Psoas muscle (tissue), 8 donors: ENCODE data around the gene MYO15B. TPM values are rescaled to one million over a fixed set of nuclear protein-coding genes. Genes with fewer than 3 reads are reported as not detected.
"Not testable (repeated sequence)": the region's sequence is repeated elsewhere in the genome, so short reads cannot be mapped to it uniquely, and the experiment has no call there.

Experiments
- ATAC-seq, 4 donors: fragments of 200-7000 bp; cut with Tn5 transposase; one replicate each; pipeline ENCODE4 v1.9.1; 2020; ENCODE audit warnings: moderate library complexity in 3 of 4, mild to moderate bottlenecking in 2 of 4
- DNase-seq, 2 donors: peaks; one replicate each; pipeline ENCODE4 v3.0.0-alpha.2; 2020
- H3K27ac ChIP-seq: fragments of 200-600 bp; one replicate; pipeline ENCODE4 v1.8.0; 2022
- H3K27me3 ChIP-seq, 3 donors: fragments of 200-600 bp in 1 of 3; one replicate each; pipeline versions ENCODE4 v1.6.1 to v1.8.0; 2013 to 2022; ENCODE audit warnings: low read length in 2 of 3, mild to moderate bottlenecking in 2 of 3, moderate library complexity in 1 of 3; ENCODE audit not compliant: insufficient read depth in 3 of 3
- H3K36me3 ChIP-seq, 2 donors: fragments of 200-600 bp in 1 of 2; one replicate each; pipeline versions ENCODE4 v1.6.1 to v1.8.0; 2013 to 2022; ENCODE audit warnings: low read depth in 1 of 2, mild to moderate bottlenecking in 1 of 2, moderate library complexity in 1 of 2; ENCODE audit not compliant: insufficient read depth in 1 of 2
- H3K4me1 ChIP-seq: fragments of 200-600 bp; one replicate; pipeline ENCODE4 v1.8.0; 2022
- H3K4me3 ChIP-seq: fragments of 200-600 bp; one replicate; pipeline ENCODE4 v1.8.0; 2022; ENCODE audit warnings: mild to moderate bottlenecking
- H3K9me3 ChIP-seq: fragments of 200-600 bp; one replicate; pipeline ENCODE4 v1.8.0; 2022
- WGBS, 3 donors: extraction: QIAGEN DNeasy Blood & Tissue Kit; methylation state at CpG; one replicate each; pipeline versions ENCODE4 v1.1.6 to v1.1.7; 2013; 5-methylcytosine and 5-hydroxymethylcytosine counted together
- intact Hi-C, 2 donors: fragments of 100-400 bp; cut with DNase I; formaldehyde crosslinking; loops; one replicate each; pipeline versions ENCODE4 v1.11.0 to v1.14.2; 2022
- polyA plus RNA-seq, 3 donors: library from polyadenylated mRNA; stranded (reverse); fragments of 200-250 nt; gene quantifications; one replicate each; pipeline ENCODE4 v1.2.3, GENCODE V29; 2013
- total RNA-seq, 4 donors: library from RNA; stranded (reverse); fragmentation: NEBNext Ultra II Directional in 2 of 4; extraction: Animal tissue kit (Norgen Biotek cat#: 25700) in 2 of 4; gene quantifications; one replicate each; pipeline versions ENCODE4 v1.2.1 to v1.2.4, GENCODE V29; 2021 to 2023
- TF ChIP-seq, protein P1 (sequence below): fragments of 200-600 bp; IDR thresholded peaks from one replicate; pipeline ENCODE4 v1.8.0; 2022; ENCODE audit warnings: antibody characterized with exemption
- donor health status: healthy with polysubstance abuse.
- donor health status: DM: no; HTN: no; CAD: no; lungs with moderate emphysema.
- donor health status: Bipolar disorder and iron deficiency.
- donor health status: healthy.
- donor health status: DM: yes; HTN: yes; CAD: no.
- donor health status: DM: no; HTN: no; CAD: no.
- donor health status: DM: no; HTN: no; CAD: no.
- donor health status: DM: yes; HTN: yes; CAD: no.

Gene MYO15B
- total and polyA plus RNA-seq, 7 donors, result 5.2 to 28.2 (median 16.7) TPM

- H3K4me3 ChIP-seq, result no peak overlapping the region
- H3K4me1 ChIP-seq, result peaks cover 46% of the 10 kb centered on the region
Observed at GRCh38 chr17:75637143-75637538, 49.5 kb downstream of the MYO15B start.

GRCh38 chr17:75637551-75637950 lies 50.0 kb downstream of the MYO15B start:
- Histone ChIP-seq H3K27me3 (no peaks in the 10 kb centered on the region), H3K36me3 (no peaks in the 10 kb centered on the region), H3K4me1 (peaks cover 43% of the 10 kb centered on the region), H3K9me3 (no peaks in the 10 kb centered on the region), H3K27ac (no peak overlapping the region), H3K4me3 (no peak overlapping the region)
- 91 to 94% (median 92%) methylated on average over 6 to 7 of the region's 7 CpGs for WGBS, 3 donors
- peak in 1 of 2 donors; percentile 11 for DNase-seq
- ATAC-seq, result no peak
- intact Hi-C loops, result no loop called here
- TF ChIP-seq, protein P1, sequence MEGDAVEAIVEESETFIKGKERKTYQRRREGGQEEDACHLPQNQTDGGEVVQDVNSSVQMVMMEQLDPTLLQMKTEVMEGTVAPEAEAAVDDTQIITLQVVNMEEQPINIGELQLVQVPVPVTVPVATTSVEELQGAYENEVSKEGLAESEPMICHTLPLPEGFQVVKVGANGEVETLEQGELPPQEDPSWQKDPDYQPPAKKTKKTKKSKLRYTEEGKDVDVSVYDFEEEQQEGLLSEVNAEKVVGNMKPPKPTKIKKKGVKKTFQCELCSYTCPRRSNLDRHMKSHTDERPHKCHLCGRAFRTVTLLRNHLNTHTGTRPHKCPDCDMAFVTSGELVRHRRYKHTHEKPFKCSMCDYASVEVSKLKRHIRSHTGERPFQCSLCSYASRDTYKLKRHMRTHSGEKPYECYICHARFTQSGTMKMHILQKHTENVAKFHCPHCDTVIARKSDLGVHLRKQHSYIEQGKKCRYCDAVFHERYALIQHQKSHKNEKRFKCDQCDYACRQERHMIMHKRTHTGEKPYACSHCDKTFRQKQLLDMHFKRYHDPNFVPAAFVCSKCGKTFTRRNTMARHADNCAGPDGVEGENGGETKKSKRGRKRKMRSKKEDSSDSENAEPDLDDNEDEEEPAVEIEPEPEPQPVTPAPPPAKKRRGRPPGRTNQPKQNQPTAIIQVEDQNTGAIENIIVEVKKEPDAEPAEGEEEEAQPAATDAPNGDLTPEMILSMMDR, result no peak

More at GRCh38 chr17:75637143-75637538, 49.5 kb downstream of the MYO15B start:
- Histone ChIP-seq H3K9me3 (no peaks in the 10 kb centered on the region), H3K27me3 (no peaks in the 10 kb centered on the region), H3K36me3 (no peaks in the 10 kb centered on the region), H3K27ac (no peak overlapping the region)
- ATAC-seq (no peak), DNase-seq (no peak)
- TF ChIP-seq, protein P1, result no peak
- WGBS, 3 donors, result 72 to 85% (median 79%) methylated on average over 13 of the region's 13 CpGs
- intact Hi-C loops, result no loop called here

- H3K4me3 ChIP-seq, result not testable (repeated sequence)
- 94 to 100% (median 96%) methylated on average over 12 of the region's 12 CpGs for WGBS, 3 donors
Observed at GRCh38 chr17:75638039-75638438, 50.4 kb downstream of the MYO15B start.

GRCh38 chr17:75638893-75639292 lies 51.3 kb downstream of the MYO15B start:
- Histone ChIP-seq H3K9me3 (no peaks in the 10 kb centered on the region), H3K4me3 (no peak overlapping the region), H3K36me3 (no peaks in the 10 kb centered on the region), H3K27ac (no peak overlapping the region), H3K27me3 (no peaks in the 10 kb centered on the region), H3K4me1 (peaks cover 30% of the 10 kb centered on the region)
- DNase-seq, result peak in 1 of 2 donors; percentile 46
- TF ChIP-seq, protein P1, result no peak
- 73 to 74% (median 73%) methylated on average over 12 to 13 of the region's 13 CpGs for WGBS, 3 donors
- intact Hi-C loops, result no loop called here
- no peak for ATAC-seq

More at GRCh38 chr17:75638039-75638438, 50.4 kb downstream of the MYO15B start:
- DNase-seq, result peak in 1 of 2 donors; percentile 28
- intact Hi-C loops, ATAC-seq, H3K27me3 ChIP-seq, H3K27ac ChIP-seq, H3K9me3 ChIP-seq, H3K36me3 ChIP-seq: not testable (repeated sequence)
- H3K4me1 ChIP-seq, result peaks cover 39% of the 10 kb centered on the region

DNA sequence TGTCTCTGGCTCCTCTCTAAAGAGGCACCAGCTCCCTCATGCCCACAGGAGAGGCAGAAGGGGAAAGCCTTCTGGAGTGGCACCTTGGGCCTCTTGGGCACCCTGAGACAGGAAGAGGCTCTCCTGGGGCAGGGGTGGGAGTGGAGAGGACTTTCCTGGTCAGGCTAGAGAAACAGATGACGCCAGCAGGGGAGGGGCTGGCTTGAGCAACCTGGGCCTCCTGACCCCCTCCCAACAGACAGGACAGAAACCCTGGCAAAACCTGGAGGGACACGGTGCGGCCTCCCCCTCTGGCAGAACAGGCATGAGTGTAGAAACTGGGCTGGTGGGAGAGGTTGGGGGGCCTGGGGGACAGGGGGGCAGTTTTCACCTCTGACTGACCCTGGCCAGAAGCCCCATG lies 51.7 kb downstream of the MYO15B start:
- Histone ChIP-seq H3K27me3 (no peaks in the 10 kb centered on the region), H3K27ac (no peak overlapping the region), H3K4me3 (no peak overlapping the region), H3K36me3 (no peaks in the 10 kb centered on the region), H3K9me3 (no peaks in the 10 kb centered on the region), H3K4me1 (peaks cover 26% of the 10 kb centered on the region)
- 93 to 97% (median 94%) methylated on average over 3 of the region's 3 CpGs for WGBS, 3 donors
- DNase-seq (peak in 1 of 2 donors; percentile 12), ATAC-seq (no peak)
- TF ChIP-seq, protein P1, result no peak
- intact Hi-C loops, result no loop called here
